ENCODE results near the gene PRSS21. TPM values are rescaled to one million over a fixed set of nuclear protein-coding genes. Genes with fewer than 3 reads are reported as not detected.

The PRSS21 gene
- total RNA-seq, 3 donors from 2014 or later, result 0.51 to 4.1 (median 0.58) TPM

DNA sequence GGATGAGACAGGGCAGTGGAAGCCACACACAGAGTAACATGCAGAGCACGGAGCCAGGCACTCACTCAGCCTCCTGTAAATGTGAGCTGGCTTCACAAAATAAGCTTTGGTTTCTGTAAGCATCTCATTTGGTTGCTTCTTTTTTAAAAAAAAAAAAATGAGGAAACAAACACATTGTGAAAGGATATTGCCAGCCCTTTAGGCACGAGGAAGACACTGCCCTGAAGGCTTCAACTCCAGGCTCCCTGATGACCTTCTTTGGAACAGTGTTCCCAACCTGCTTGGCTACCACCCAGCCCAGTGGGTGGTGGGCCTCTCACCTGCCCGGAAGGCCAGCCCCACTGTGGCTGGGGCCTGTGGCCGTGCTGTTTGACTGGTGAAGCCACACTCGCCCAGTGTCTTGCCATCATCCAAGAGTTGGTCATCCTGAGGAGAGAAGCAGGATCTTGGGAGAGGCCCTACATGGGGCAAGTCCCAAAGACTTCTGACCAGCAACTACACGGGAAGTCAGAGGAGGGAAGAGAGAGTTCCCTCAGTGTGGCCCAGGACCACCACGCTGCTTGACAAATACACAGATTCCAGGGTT, 41.8 kb upstream of the PRSS21 start:
- Histone ChIP-seq H3K36me3 (ENCODE audit: low read depth) (peaks cover 4% of the 10 kb centered on the region), H3K9me3 (no peaks in the 10 kb centered on the region), H3K4me3 (no peak overlapping the region), H3K4me1 (ENCODE audit: low read depth) (peaks cover 20% of the 10 kb centered on the region)
- DNase-seq (no peak), ATAC-seq (no peak)
- intact Hi-C loops (cut with DNase I, micrococcal nuclease), result no loop called here
- TF ChIP-seq, protein P1, sequence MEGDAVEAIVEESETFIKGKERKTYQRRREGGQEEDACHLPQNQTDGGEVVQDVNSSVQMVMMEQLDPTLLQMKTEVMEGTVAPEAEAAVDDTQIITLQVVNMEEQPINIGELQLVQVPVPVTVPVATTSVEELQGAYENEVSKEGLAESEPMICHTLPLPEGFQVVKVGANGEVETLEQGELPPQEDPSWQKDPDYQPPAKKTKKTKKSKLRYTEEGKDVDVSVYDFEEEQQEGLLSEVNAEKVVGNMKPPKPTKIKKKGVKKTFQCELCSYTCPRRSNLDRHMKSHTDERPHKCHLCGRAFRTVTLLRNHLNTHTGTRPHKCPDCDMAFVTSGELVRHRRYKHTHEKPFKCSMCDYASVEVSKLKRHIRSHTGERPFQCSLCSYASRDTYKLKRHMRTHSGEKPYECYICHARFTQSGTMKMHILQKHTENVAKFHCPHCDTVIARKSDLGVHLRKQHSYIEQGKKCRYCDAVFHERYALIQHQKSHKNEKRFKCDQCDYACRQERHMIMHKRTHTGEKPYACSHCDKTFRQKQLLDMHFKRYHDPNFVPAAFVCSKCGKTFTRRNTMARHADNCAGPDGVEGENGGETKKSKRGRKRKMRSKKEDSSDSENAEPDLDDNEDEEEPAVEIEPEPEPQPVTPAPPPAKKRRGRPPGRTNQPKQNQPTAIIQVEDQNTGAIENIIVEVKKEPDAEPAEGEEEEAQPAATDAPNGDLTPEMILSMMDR (IDR thresholded peaks at IDR 0.05), result no peak

DNA sequence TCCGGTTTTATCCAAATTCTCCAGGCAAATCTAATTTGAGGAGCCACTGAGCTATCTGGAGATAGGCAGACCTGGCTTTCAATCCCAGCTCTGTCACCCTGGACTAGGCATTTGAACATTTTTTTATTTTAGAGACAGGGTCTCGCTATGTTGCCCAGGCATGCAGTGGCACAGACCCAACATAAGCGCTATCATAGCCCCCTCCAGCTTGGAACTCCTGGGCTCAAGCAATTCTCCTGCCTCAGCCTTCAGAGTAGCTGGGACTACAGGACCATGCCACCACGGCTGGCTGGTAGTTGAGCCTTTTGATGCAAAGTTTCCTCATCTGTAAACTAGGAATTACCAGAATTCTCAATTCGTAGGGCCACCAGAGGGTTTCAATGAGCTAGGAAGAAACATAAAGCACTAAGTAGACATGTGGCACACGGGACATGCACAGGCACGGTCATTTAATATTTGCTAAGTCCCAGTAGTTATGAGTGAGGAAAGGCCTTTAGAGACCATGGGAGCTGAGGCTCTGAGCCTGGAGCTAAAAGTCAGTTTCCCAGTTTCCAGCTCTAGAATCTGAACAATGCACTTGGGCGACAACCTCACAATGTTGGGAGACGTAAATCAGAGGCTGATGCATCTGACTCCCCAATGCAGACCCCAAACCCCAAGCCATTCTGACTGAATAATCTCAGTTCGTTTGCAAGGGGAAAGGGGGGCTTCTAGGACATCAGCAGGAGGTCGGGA, 41.1 kb upstream of the PRSS21 start:
- intact Hi-C loops (cut with DNase I, micrococcal nuclease), result no loop called here
- DNase-seq, result no peak

DNA sequence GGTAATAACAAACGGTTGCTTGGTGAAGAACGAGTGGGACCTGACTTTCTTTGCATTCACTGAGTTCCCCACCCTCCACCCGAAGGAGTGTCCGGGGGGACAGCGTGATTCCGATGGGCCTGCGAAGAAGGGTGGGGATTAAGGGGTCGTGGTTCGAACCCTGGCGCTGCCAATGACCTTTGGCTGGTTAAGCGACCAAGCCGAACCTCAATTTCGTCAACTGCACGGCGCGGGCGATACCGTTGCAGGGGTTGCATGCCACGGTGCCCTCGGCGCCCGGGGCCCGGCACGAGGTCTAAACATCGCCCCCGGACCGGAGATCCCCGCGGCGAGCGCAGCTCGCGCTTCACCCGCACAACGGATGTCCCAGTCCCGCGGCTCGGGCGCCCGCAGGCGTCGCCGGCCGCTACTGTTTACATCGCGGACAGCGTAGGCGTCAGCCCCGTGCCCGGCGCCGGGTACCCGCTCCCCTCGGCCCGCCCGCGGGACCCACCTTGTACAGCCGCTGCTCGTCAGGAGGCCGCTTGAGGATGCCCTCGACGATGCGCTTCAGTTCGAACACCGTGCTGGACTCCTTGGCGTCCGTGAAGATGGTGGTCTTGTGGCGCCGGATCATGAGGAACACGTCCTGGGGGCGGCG, 40.4 kb upstream of the PRSS21 start:
- Histone ChIP-seq H3K9me3 (no peaks in the 10 kb centered on the region), H3K36me3 (ENCODE audit: low read depth) (peaks cover 4% of the 10 kb centered on the region), H3K4me3 (peak overlapping the region; percentile 97), H3K4me1 (ENCODE audit: low read depth) (peaks cover 16% of the 10 kb centered on the region)
- intact Hi-C loops (cut with DNase I, micrococcal nuclease), result no loop called here
- TF ChIP-seq, protein P1 (IDR thresholded peaks at IDR 0.05), result no peak
- ATAC-seq, result peak; percentile 8
- peak in 1 of 3 donors; percentile 77 for DNase-seq

More for the DNA sequence above, 41.1 kb upstream of the PRSS21 start:
- H3K9me3 ChIP-seq, result no peaks in the 10 kb centered on the region
- ATAC-seq, result no peak
- H3K36me3 ChIP-seq (ENCODE audit: low read depth), result peaks cover 4% of the 10 kb centered on the region
- no peak overlapping the region for H3K4me3 ChIP-seq
- TF ChIP-seq, protein P1 (IDR thresholded peaks at IDR 0.05), result no peak
- peaks cover 16% of the 10 kb centered on the region for H3K4me1 ChIP-seq (ENCODE audit: low read depth)

DNA sequence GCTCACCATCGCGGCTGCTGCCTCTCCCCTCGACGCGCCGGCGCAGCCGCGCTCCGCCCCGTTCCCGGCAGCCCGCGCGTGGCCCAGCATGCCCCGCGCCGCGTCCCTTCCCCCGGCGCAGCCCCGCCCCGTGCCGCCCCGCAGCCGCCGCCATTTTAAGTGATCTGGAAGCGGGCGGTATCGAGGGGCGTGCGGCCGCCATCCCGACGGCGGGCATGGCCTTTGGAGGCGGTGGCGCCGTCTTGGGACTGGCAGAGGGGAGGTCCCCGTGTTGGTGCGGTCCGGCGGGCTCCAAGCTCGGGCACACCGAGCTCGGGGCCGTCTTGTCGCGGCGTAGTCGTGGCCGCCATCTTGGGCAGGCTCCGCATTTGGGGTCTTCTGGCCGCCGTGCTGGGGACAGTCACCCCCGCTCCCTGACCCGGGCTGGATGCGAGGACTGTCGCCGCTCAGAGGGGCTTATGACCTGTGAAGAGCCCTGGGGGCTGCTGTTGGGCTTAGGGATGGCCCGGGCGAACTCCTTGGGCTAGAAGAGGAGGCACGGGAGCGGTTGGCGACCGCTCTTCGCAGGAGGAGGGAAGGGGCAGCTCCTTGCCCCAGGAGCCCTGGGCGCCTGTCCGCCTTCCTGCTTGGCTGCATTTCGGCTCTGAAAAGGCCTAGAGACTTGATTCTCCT, 39.7 kb upstream of the PRSS21 start, which contains the start of gene ELOB:
TSS of gene ELOB (minus strand) at position 50 of the 672 bp plus-strand sequence. CDS start at position 9, 41 bp downstream.
- TF ChIP-seq, protein P1 (IDR thresholded peaks at IDR 0.05), result no peak
- ATAC-seq, result peak; percentile 93
- DNase-seq, result peak; percentile 90 to 94 (median 92)
- Histone ChIP-seq H3K36me3 (ENCODE audit: low read depth) (no peaks in the 10 kb centered on the region), H3K9me3 (no peaks in the 10 kb centered on the region), H3K4me1 (ENCODE audit: low read depth) (peaks cover 16% of the 10 kb centered on the region), H3K4me3 (peak within 1 kb of the TSS; percentile 97)
- intact Hi-C loops (cut with DNase I, micrococcal nuclease), result no loop called here

DNA sequence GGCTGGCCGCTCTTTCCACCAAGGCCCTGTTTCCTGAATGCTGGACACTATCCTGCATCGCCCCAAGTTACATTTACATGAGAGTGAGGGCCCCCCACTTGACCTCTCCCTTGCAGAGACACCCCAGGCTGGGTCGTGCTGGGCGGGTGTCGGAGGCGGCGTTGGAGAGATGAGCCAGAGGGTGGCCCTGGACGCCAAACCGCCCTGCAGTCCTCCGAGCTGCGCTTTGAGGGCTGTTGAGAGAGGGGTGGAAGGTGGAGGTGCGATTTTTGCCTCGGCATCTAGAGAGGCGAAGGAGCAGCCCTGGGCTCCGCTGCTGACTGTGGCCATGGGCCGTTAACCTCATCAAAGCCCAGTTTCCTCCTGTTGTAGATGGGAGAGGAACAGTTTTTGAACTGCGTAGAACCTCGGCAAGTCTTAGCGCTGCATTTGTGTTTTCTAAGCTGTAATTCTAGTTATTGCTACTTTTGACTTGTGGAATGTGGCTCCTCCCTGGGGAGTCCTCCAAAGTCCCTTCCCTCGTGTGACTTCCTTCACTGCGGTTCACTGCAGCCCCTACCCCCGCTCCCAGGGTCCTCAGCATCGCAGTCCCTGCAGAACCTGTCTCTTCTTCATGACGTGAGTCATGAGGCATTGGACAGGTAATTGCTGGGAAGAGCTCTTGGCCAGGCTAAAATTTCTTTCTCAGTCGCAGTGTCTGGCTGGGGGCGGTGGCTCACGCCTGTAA, 39.0 kb upstream of the PRSS21 start:
- no peaks in the 10 kb centered on the region for H3K36me3 ChIP-seq (ENCODE audit: low read depth)
- TF ChIP-seq, protein P1 (IDR thresholded peaks at IDR 0.05), result no peak
- intact Hi-C loops (cut with DNase I, micrococcal nuclease), result no loop called here
- ATAC-seq, result peak; percentile 54
- H3K4me3 ChIP-seq, result peak overlapping the region; percentile 97
- DNase-seq, result peak in 2 of 3 donors; percentile 52 to 60
- no peaks in the 10 kb centered on the region for H3K9me3 ChIP-seq
- H3K4me1 ChIP-seq (ENCODE audit: low read depth), result peaks cover 16% of the 10 kb centered on the region

Measured in mucosa of descending colon (tissue), 3 donors.